Panc1 (cell line): ENCODE measurements around the gene MOSMO.

Experiments used
- TF ChIP-seq, protein P1 (sequence below): fragments of 450-650 bp; IDR thresholded peaks from 2 replicates; pipeline ENCODE4 v1.5.1; 2017; ENCODE audit warnings: mild to moderate bottlenecking
- TF ChIP-seq, protein P2 (sequence below), 2 experiments: IDR thresholded peaks; 2 replicates each; pipeline ENCODE4 v1.6.1; 2011 to 2012; ENCODE audit warnings: low read depth in 2 of 2, control low read depth in 1 of 2, low read length in 1 of 2, mild to moderate bottlenecking in 1 of 2, moderate library complexity in 1 of 2; ENCODE audit not compliant: insufficient read depth in 1 of 2

DNA sequence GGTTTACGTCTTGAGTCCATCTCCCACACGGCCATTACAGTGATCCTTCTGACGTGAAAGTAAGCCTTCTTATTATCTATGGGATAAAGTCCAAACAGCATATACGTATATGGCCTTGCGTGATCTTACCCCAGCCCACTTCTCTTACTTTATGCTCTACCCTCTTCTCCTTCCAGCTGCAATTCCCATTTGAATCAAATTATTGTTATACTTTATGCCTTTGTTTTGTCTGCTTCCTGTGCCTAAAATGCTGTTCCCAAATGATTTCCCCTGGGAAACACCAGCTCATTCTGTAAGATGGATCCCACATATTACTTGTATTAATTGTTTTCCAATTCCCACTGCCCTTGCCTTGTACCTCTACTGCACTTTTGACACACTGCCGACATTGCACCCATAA lies 43.6 kb upstream of the MOSMO start:
- TF ChIP-seq, protein P1, sequence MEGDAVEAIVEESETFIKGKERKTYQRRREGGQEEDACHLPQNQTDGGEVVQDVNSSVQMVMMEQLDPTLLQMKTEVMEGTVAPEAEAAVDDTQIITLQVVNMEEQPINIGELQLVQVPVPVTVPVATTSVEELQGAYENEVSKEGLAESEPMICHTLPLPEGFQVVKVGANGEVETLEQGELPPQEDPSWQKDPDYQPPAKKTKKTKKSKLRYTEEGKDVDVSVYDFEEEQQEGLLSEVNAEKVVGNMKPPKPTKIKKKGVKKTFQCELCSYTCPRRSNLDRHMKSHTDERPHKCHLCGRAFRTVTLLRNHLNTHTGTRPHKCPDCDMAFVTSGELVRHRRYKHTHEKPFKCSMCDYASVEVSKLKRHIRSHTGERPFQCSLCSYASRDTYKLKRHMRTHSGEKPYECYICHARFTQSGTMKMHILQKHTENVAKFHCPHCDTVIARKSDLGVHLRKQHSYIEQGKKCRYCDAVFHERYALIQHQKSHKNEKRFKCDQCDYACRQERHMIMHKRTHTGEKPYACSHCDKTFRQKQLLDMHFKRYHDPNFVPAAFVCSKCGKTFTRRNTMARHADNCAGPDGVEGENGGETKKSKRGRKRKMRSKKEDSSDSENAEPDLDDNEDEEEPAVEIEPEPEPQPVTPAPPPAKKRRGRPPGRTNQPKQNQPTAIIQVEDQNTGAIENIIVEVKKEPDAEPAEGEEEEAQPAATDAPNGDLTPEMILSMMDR, result no peak
- TF ChIP-seq, protein P2, sequence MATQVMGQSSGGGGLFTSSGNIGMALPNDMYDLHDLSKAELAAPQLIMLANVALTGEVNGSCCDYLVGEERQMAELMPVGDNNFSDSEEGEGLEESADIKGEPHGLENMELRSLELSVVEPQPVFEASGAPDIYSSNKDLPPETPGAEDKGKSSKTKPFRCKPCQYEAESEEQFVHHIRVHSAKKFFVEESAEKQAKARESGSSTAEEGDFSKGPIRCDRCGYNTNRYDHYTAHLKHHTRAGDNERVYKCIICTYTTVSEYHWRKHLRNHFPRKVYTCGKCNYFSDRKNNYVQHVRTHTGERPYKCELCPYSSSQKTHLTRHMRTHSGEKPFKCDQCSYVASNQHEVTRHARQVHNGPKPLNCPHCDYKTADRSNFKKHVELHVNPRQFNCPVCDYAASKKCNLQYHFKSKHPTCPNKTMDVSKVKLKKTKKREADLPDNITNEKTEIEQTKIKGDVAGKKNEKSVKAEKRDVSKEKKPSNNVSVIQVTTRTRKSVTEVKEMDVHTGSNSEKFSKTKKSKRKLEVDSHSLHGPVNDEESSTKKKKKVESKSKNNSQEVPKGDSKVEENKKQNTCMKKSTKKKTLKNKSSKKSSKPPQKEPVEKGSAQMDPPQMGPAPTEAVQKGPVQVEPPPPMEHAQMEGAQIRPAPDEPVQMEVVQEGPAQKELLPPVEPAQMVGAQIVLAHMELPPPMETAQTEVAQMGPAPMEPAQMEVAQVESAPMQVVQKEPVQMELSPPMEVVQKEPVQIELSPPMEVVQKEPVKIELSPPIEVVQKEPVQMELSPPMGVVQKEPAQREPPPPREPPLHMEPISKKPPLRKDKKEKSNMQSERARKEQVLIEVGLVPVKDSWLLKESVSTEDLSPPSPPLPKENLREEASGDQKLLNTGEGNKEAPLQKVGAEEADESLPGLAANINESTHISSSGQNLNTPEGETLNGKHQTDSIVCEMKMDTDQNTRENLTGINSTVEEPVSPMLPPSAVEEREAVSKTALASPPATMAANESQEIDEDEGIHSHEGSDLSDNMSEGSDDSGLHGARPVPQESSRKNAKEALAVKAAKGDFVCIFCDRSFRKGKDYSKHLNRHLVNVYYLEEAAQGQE (IDR thresholded peaks at IDR 0.05; ENCODE audit: insufficient read depth in 1 of 2, low read depth in 2 of 2, low read length in 1 of 2), result no peak
